Astrocyte of the cerebellum (primary cell): ENCODE results near the gene ZNF396.

Experiments
- DNase-seq: peaks from one replicate; pipeline ENCODE4 v3.0.0-alpha.2; 2011; ENCODE audit warnings: low read depth
- H3K4me3 ChIP-seq: 2 replicates; pipeline ENCODE4 v1.5.1; 2011; ENCODE audit warnings: mild to moderate bottlenecking, low read depth, low read length, moderate library complexity
- CTCF ChIP-seq: IDR thresholded peaks from 2 replicates; pipeline ENCODE4 v1.5.1; 2012; ENCODE audit warnings: low read length, low read depth, moderate library complexity, mild to moderate bottlenecking; ENCODE audit errors: missing control alignments
- in situ Hi-C: cut with HindIII; loops from 2 replicates; pipeline ENCODE4 v1.10.0; 2017; ENCODE audit warnings: low sequenced_read_pairs

The ZNF396 gene

GRCh38 chr18:35415511-35416073 is 38.5 kb upstream of the ZNF396 start:
- in situ Hi-C loops, result no loop called here
- no peak for TF ChIP-seq CTCF
- H3K4me3 ChIP-seq, result no peak overlapping the region
- no peak for DNase-seq

GRCh38 chr18:35413163-35413511 is 36.0 kb upstream of the ZNF396 start:
- no peak overlapping the region for H3K4me3 ChIP-seq
- TF ChIP-seq CTCF, result no peak
- no peak for DNase-seq
- in situ Hi-C loops, result no loop called here

- no peak overlapping the region for H3K4me3 ChIP-seq
- no peak for DNase-seq
- in situ Hi-C loops, result no loop called here
- no peak for TF ChIP-seq CTCF
These were observed 34.7 kb upstream of the ZNF396 start for GRCh38 chr18:35411625-35412351.

GRCh38 chr18:35410561-35410960 is 33.4 kb upstream of the ZNF396 start:
- in situ Hi-C loops, result no loop called here
- no peak overlapping the region for H3K4me3 ChIP-seq
- no peak for DNase-seq
- no peak for TF ChIP-seq CTCF

- no peak for TF ChIP-seq CTCF
These were observed 32.8 kb upstream of the ZNF396 start for GRCh38 chr18:35409911-35410310.

GRCh38 chr18:35408843-35409261 is 31.7 kb upstream of the ZNF396 start:
- H3K4me3 ChIP-seq, result no peak overlapping the region
- TF ChIP-seq CTCF, result no peak
- in situ Hi-C loops, result no loop called here

More at GRCh38 chr18:35409911-35410310, 32.8 kb upstream of the ZNF396 start:
- no peak overlapping the region for H3K4me3 ChIP-seq
- in situ Hi-C loops, result no loop called here
- DNase-seq, result no peak

More at GRCh38 chr18:35408843-35409261, 31.7 kb upstream of the ZNF396 start:
- no peak for DNase-seq
